Heart left ventricle (tissue), 13 donors: Measurements from ENCODE around the gene ADSS1.

Source experiments
- CTCF ChIP-seq, 12 donors: fragments of 200-600 bp; sonication (generic) in 4 of 12; IDR thresholded peaks; one replicate each; pipeline versions ENCODE4 v1.5.0 to v1.8.0; 2018 to 2022; ENCODE audit warnings: antibody characterized with exemption in 12 of 12, mild to moderate bottlenecking in 5 of 12
- POLR2A ChIP-seq, 2 donors: fragments of 450-650 bp; IDR thresholded peaks; one replicate each; pipeline ENCODE4 v1.6.1; 2017; ENCODE audit warnings: antibody characterized with exemption in 2 of 2, mild to moderate bottlenecking in 2 of 2, moderate library complexity in 2 of 2
- donor health status: ischemic (EF 13 %, LVEDD 7.1; RV severe dilation, severe dysfunction).
- donor health status: DM: no; HTN: yes; CAD: no.
- donor health status: DM: no; HTN: no; CAD: no.
- donor health status: ischemic (EF 25% LVEDD 6.9; RV normal size, moderate dysfunction).
- donor health status: ischemic (EF 25% LVEDD 5.7; RV mildly dilated, moderate dysfunction).
- donor health status: ischemic (EF 35%, LVEDD 5.7; RV mildly dilated, moderate dysfunction).
- donor health status: nonischemic (EF 11% LVEDD 7.7; RV severe dilation, severe dysfunction).
- donor health status: DM: yes; HTN: yes; CAD: no.
- donor health status: PGD.
- donor health status: ischemic (EF 29% LVEDD 5.4; RV normal size, mild dysfunction).
- donor health status: nonischemic (EF 23%, LVEDD 6.1; RV moderate dilation, normal function).

GRCh38 chr14:104700747-104701217 is 23.2 kb upstream of the ADSS1 start:
- TF ChIP-seq CTCF (IDR thresholded peaks at IDR 0.05), result no peak
- TF ChIP-seq POLR2A (IDR thresholded peaks at IDR 0.05), result no peak
